Small intestine (tissue), 7 donors: ENCODE data around the gene CCDC141. TPM values are rescaled to one million over a fixed set of nuclear protein-coding genes. Genes with fewer than 3 reads are reported as not detected.

Source experiments
- DNase-seq, 2 donors: peaks; one replicate each; pipeline versions ENCODE4 v3.0.0 to v3.0.0-alpha.2; 2013
- FAIRE-seq: peaks from 2 replicates; lab custom pipeline; 2012; peaks lifted over from hg19 to GRCh38; lab: Jason Lieb, UNC
- H3K27ac ChIP-seq, 3 donors: one replicate each; pipeline ENCODE4 v1.5.1; 2013; ENCODE audit warnings: low read length in 2 of 3, mild to moderate bottlenecking in 2 of 3, control low read depth in 1 of 3, inconsistent platforms in 1 of 3, low read depth in 1 of 3, moderate library complexity in 1 of 3
- H3K27me3 ChIP-seq, 3 donors: one replicate each; pipeline ENCODE4 v1.6.1; 2013; ENCODE audit warnings: low read length in 3 of 3, inconsistent platforms in 1 of 3; ENCODE audit not compliant: control insufficient read depth in 3 of 3, insufficient read depth in 3 of 3
- H3K36me3 ChIP-seq, 3 donors: one replicate each; pipeline ENCODE4 v1.6.1; 2013; ENCODE audit warnings: low read length in 3 of 3, inconsistent platforms in 1 of 3, low read depth in 1 of 3, mild to moderate bottlenecking in 1 of 3, moderate library complexity in 1 of 3; ENCODE audit not compliant: control insufficient read depth in 3 of 3, insufficient read depth in 2 of 3
- H3K4me1 ChIP-seq, 3 donors: one replicate each; pipeline ENCODE4 v1.6.1; 2013; ENCODE audit warnings: low read length in 2 of 3, inconsistent platforms in 1 of 3, low read depth in 1 of 3, mild to moderate bottlenecking in 1 of 3, moderate library complexity in 1 of 3; ENCODE audit not compliant: control insufficient read depth in 3 of 3, insufficient read depth in 2 of 3
- H3K4me3 ChIP-seq, 3 donors: one replicate each; pipeline ENCODE4 v1.5.1; 2013; ENCODE audit warnings: low read length in 3 of 3, control low read depth in 1 of 3, inconsistent platforms in 1 of 3, low read depth in 1 of 3, mild to moderate bottlenecking in 1 of 3, moderate library complexity in 1 of 3
- H3K9me3 ChIP-seq, 2 donors: one replicate each; pipeline ENCODE4 v1.6.1; 2013; ENCODE audit warnings: low read depth in 1 of 2, low read length in 1 of 2; ENCODE audit not compliant: control insufficient read depth in 2 of 2, insufficient read depth in 1 of 2
- WGBS, 3 donors: extraction: QIAGEN DNeasy Blood & Tissue Kit; methylation state at CpG; one replicate each; pipeline ENCODE4 v1.1.7; 2013; 5-methylcytosine and 5-hydroxymethylcytosine counted together
- polyA plus RNA-seq, 4 donors: library from polyadenylated mRNA; stranded (reverse) in 3 of 4; unstranded in 1 of 4; fragments of 200-250 nt in 3 of 4; fragments of 120-200 nt in 1 of 4; gene quantifications; one replicate each; pipeline versions ENCODE4 v1.2.1 to v1.2.3, GENCODE V29; 2013
- donor health status: healthy with polysubstance abuse.
- donor health status: control.
- donor health status: control.
- donor health status: Bipolar disorder and iron deficiency.
- donor health status: healthy.

CCDC141 gene
- polyA plus RNA-seq, 4 donors, result 0.27 to 2.5 (median 0.27) TPM; not detected in 1

DNA sequence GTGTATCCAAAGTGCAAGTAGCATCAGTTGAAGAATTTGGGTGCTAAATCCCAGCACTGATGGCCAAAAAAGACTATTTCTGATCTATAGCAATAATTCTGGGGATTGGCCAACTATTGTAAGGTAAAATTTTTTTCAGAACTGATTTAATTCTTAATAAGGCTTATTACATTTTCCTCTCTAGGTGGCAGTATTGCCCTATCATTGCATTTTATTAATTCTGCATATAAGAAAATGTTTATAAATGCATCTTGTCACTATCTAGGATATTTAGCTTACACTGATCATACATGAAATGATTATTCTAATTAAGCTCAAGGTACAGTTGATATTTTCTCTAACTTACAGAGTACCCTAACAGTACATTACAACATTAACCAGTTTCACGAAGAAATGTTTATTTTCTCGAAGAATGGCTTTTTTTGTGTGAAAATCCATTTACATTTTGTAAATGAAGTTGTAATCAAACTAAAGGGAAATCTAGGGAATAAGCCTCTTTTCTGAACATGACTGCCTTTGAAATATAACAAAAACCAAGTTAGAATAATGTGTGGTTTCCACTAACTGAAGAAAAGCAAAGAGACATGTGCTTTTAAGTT is 253.8 kb downstream of the CCDC141 start:
- FAIRE-seq (no peak), DNase-seq (peak; percentile 7 to 36)
- Histone ChIP-seq H3K27ac (no peak overlapping the region), H3K9me3 (no peaks in the 10 kb centered on the region), H3K4me3 (no peak overlapping the region), H3K4me1 (no peaks in the 10 kb centered on the region), H3K36me3 (peaks cover 0 to 2% (median 0%) of the 10 kb centered on the region in 3 donors), H3K27me3 (no peaks in the 10 kb centered on the region)
- WGBS, 3 donors, result 88 to 95% (median 92%) methylated on average over 2 of the region's 2 CpGs

DNA sequence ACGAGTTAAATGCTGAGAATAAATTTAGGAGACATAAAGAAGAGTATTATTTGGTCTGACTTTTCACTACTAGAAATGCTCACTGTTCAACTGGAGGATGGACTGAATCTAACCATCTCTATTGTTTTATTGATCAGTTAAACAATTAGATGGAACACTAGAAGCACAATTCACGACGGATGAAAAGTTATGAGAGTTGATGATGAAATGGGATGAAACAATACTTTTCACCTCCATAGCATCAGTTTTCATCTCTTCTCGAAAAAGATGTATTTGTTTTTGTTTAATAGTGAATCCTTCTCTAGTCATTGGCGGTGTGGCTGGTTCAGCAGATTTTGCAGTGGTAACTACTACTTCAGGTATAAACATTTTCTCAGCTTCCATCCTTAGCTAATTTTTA is 262.0 kb downstream of the CCDC141 start:
- FAIRE-seq, result no peak
- H3K4me1 ChIP-seq, result no peaks in the 10 kb centered on the region
- 68 to 81% (median 72%) methylated on average over 5 of the region's 5 CpGs for WGBS, 3 donors

DNA sequence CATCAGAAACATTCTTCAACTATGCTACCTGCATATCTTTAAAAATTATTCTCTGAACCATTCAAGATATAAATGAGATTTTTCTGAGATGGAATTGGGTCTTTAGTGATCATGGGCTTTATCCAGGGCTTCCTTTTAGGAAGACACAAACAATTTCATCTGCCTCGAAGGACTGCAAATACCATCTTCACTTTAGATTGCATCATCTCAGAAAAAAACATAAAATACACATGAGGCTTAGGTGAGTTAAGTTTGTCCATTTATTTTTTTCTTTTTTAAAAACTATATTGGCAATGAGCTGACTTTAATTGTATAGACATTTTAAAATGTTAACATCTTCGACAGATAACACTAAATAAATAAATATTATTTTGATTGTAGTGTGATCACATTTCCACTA is 262.8 kb downstream of the CCDC141 start:
- 76 to 81% (median 79%) methylated on average over 2 of the region's 2 CpGs for WGBS, 3 donors
- no peak for DNase-seq
- Histone ChIP-seq H3K36me3 (no peaks in the 10 kb centered on the region), H3K9me3 (no peaks in the 10 kb centered on the region), H3K4me1 (no peaks in the 10 kb centered on the region), H3K27me3 (no peaks in the 10 kb centered on the region), H3K27ac (no peak overlapping the region), H3K4me3 (no peak overlapping the region)
- FAIRE-seq, result no peak

More for the DNA sequence above, 262.0 kb downstream of the CCDC141 start:
- Histone ChIP-seq H3K27ac (no peak overlapping the region), H3K9me3 (no peaks in the 10 kb centered on the region), H3K36me3 (no peaks in the 10 kb centered on the region), H3K4me3 (no peak overlapping the region), H3K27me3 (no peaks in the 10 kb centered on the region)
- no peak for DNase-seq

DNA sequence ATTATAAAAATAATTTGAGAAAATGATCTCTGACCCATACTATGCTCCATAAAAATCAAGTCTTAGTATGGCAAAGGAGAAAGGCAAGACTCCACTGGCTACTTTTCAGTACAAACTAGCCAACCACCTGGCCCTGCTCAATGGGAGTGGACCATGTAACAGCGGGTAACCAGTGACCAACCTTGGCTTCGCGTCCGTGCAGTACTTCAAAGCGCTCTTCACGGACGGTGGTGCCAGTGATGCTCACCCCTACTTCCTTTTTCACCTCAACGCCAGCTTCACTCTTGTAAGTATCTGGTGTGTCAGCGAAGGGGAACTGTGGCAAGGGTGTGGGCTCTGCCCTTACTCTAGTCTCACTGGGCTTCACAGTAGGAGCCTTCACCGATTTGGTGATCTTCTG is 266.0 kb downstream of the CCDC141 start:
- H3K27ac ChIP-seq, result no peak overlapping the region
- FAIRE-seq (no peak), DNase-seq (no peak)
- H3K9me3 ChIP-seq, result no peaks in the 10 kb centered on the region
- 95 to 97% (median 95%) methylated on average over 10 of the region's 10 CpGs for WGBS, 3 donors
- H3K4me3 ChIP-seq, result no peak overlapping the region
- no peaks in the 10 kb centered on the region for H3K4me1 ChIP-seq
- no peaks in the 10 kb centered on the region for H3K36me3 ChIP-seq
- H3K27me3 ChIP-seq, result no peaks in the 10 kb centered on the region

DNA sequence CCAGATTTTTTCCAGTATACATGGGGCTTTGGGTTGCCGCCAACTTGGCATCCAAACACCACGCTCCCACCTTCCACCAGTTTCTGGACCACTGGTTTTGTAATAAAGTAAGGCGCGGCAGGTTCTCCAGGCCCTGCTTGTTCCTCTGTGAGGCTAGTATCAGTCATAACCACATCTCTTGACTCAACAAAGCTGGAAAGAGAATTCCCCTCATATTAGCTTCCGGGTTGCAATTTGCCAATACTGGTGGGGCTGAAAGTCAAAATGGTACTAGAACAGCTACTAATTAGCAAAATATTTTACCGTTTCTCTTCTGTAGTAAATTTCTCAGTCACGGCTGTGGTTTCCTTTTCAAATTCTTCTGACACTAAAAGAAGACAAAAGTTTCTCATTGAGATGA is 267.7 kb downstream of the CCDC141 start:
- FAIRE-seq (no peak), DNase-seq (no peak)
- Histone ChIP-seq H3K36me3 (no peaks in the 10 kb centered on the region), H3K9me3 (no peaks in the 10 kb centered on the region), H3K4me3 (no peak overlapping the region), H3K4me1 (no peaks in the 10 kb centered on the region), H3K27me3 (no peaks in the 10 kb centered on the region), H3K27ac (no peak overlapping the region)
- 82 to 89% (median 88%) methylated on average over 7 of the region's 7 CpGs for WGBS, 3 donors

Other genes with a start within 250 kb of the CCDC141 start
- gene TTN, start 242.7 kb downstream of the CCDC141 start, polyA plus RNA-seq, result 1 to 10 TPM in 2 of 4 donors, under 1 TPM in 2; 0.36 to 1.5 (median 0.76) TPM
- gene SESTD1, start 214.7 kb upstream of the CCDC141 start, polyA plus RNA-seq, result 10 to 100 TPM; 10.9 to 33.2 (median 14.6) TPM